OCI-LY3 (cell line): ENCODE results near the gene KRT38.

ENCODE experiments used
- CTCF ChIP-seq: fragments of 200-600, 300-600 bp; sonication (generic); IDR thresholded peaks from 2 replicates; pipeline ENCODE4 v1.5.1; 2014; ENCODE audit warnings: antibody characterized with exemption, low read length, low read depth
- EZH2phosphoT487 ChIP-seq: fragments of 200-600 bp; shearing (Covaris generic); IDR thresholded peaks from 2 replicates; pipeline ENCODE4 v1.6.1; 2018; ENCODE audit warnings: antibody characterized with exemption, mixed run types, low read depth

GRCh38 chr17:41464173-41464572, 23.4 kb upstream of the KRT38 start:
- TF ChIP-seq CTCF, result no peak
- no peak for TF ChIP-seq EZH2phosphoT487
